OCI-LY3 (cell line): ENCODE data around the gene CFAP74.

Source experiments
- H2AFZ ChIP-seq: fragments of 200-600, 300-600 bp; shearing (Covaris generic); 2 replicates; pipeline ENCODE4 v1.6.0; 2014; ENCODE audit warnings: antibody characterized with exemption, low read depth, low read length
- H3K27ac ChIP-seq: fragments of 200-600, 300-600 bp; sonication (generic); 2 replicates; pipeline ENCODE4 v1.5.1; 2014; ENCODE audit warnings: mild to moderate bottlenecking, low read length, moderate library complexity, mixed read lengths
- H3K27me3 ChIP-seq: fragments of 200-600, 300-600 bp; sonication (generic); 2 replicates; pipeline ENCODE4 v1.6.1; 2014; ENCODE audit warnings: low read depth, low read length, mixed read lengths
- H3K36me3 ChIP-seq: fragments of 200-600, 300-600 bp; sonication (generic); replicated peaks from 2 replicates; pipeline ENCODE3; 2014; ENCODE audit warnings: low read depth, low read length, mixed read lengths
- H3K4me1 ChIP-seq: fragments of 300-600, 200-600 bp; sonication (generic); 2 replicates; pipeline ENCODE4 v1.6.1; 2014; ENCODE audit warnings: low read length, mixed read lengths
- H3K4me2 ChIP-seq: fragments of 200-600, 300-600 bp; sonication (generic); 2 replicates; pipeline ENCODE4 v1.6.1; 2014; ENCODE audit warnings: low read length, mixed read lengths
- H3K4me3 ChIP-seq: fragments of 300-600, 200-600 bp; sonication (generic); 2 replicates; pipeline ENCODE4 v1.5.1; 2014; ENCODE audit warnings: antibody characterized with exemption, mild to moderate bottlenecking, low read length, moderate library complexity
- H3K79me2 ChIP-seq: fragments of 300-600, 200-600 bp; shearing (Covaris generic); 2 replicates; pipeline ENCODE4 v1.6.1; 2014; ENCODE audit warnings: mild to moderate bottlenecking, low read length, mixed read lengths
- H3K9ac ChIP-seq: fragments of 300-600, 200-600 bp; shearing (Covaris generic); 2 replicates; pipeline ENCODE4 v1.6.0; 2014; ENCODE audit warnings: mild to moderate bottlenecking, low read length, moderate library complexity
- H3K9me3 ChIP-seq: fragments of 200-600, 300-600 bp; shearing (Covaris generic); 2 replicates; pipeline ENCODE4 v1.6.1; 2014; ENCODE audit warnings: low read length, mixed read lengths; ENCODE audit not compliant: insufficient read depth
- H4K20me1 ChIP-seq: fragments of 200-600, 300-600 bp; sonication (generic); 2 replicates; pipeline ENCODE4 v1.6.1; 2016; ENCODE audit warnings: low read length, mixed read lengths; ENCODE audit not compliant: insufficient read depth
- EZH2phosphoT487 ChIP-seq: fragments of 200-600 bp; shearing (Covaris generic); IDR thresholded peaks from 2 replicates; pipeline ENCODE4 v1.6.1; 2018; ENCODE audit warnings: antibody characterized with exemption, mixed run types, low read depth
- TF ChIP-seq, protein P1 (sequence below): fragments of 200-600, 300-600 bp; sonication (generic); IDR thresholded peaks from 2 replicates; pipeline ENCODE4 v1.5.1; 2014; ENCODE audit warnings: antibody characterized with exemption, low read length, low read depth

The CFAP74 gene

DNA sequence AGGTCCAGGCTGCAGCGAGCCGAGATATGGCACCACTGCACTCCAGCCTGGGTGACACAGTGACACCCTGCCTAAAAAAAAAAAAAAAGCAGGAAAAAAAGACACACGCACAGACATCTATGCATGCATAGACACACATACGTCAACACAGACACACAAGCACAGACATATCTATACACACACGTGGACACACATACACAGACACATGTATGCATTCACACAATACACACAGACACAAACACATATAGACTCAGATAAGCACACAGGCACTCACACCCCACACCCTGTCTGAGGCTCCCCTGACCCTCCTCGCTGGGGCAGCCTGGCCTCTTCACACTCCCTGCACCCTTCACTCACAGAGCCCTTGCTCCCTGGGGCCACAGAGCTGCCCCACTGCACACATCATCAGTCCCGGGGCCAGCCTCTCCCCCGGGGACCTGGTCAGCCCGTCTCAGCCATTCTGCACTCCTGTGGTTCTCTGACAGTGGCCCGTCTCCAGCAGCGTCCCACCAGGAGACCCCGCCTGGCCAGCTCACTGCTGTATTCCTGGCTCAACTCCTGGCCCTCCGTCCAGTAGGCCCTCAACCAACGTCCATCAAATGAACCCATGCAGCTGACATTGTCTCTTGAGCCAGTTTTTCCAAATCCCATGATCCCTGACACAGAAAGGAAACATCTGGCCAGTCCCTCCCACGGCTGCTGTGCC lies 42.0 kb upstream of the CFAP74 start:
- Histone ChIP-seq H3K36me3 (no peaks in the 10 kb centered on the region), H3K79me2 (no peaks in the 10 kb centered on the region), H3K9ac (no peak overlapping the region), H2AFZ (no peak overlapping the region), H3K4me3 (no peak overlapping the region), H4K20me1 (no peaks in the 10 kb centered on the region), H3K27me3 (peaks cover 10% of the 10 kb centered on the region; the same call in 1 of the 2 replicates), H3K9me3 (no peaks in the 10 kb centered on the region), H3K4me1 (no peaks in the 10 kb centered on the region), H3K27ac (no peak overlapping the region), H3K4me2 (no peak overlapping the region)
- TF ChIP-seq, protein P1, sequence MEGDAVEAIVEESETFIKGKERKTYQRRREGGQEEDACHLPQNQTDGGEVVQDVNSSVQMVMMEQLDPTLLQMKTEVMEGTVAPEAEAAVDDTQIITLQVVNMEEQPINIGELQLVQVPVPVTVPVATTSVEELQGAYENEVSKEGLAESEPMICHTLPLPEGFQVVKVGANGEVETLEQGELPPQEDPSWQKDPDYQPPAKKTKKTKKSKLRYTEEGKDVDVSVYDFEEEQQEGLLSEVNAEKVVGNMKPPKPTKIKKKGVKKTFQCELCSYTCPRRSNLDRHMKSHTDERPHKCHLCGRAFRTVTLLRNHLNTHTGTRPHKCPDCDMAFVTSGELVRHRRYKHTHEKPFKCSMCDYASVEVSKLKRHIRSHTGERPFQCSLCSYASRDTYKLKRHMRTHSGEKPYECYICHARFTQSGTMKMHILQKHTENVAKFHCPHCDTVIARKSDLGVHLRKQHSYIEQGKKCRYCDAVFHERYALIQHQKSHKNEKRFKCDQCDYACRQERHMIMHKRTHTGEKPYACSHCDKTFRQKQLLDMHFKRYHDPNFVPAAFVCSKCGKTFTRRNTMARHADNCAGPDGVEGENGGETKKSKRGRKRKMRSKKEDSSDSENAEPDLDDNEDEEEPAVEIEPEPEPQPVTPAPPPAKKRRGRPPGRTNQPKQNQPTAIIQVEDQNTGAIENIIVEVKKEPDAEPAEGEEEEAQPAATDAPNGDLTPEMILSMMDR = no peak
- TF ChIP-seq EZH2phosphoT487 = no peak

DNA sequence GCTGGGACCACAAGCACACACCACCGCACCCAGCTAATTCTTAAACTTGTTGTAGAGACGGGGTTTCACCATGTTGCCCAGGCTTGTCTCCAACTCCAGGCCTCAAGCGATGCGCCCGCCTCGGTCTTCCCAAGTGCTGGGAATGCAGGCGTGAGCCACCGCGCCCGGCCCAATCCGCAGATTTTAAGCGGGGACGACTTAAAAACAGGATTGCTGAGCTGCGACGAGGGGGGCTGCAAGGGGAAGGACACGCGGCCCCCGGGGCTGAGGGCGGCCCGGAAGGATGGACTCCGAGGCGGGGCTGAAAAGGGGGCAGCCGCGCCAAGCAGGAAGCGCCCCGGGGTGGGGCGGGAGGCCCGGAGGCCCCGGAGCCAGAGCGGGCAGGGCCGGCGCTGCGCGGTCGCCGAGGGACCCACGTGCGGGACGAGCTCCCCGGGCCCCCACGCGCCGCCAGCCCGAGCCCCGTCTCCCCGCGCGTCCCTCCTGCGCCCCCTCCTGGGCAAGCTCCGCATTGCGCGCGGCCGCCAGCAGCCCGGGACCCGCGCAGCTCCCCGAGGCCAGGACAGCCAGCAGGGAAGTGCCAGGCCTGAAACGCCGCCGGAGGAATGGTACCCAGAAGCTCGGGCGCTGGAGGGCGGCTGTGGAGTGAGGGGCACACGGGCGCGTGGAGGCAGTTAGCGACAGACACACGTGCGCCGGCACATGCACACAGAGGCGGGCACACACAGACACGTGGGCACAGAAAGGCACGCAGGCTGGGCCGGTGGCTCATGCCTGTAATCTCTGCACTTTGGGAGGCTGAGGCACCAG lies 41.1 kb upstream of the CFAP74 start:
- Histone ChIP-seq H3K27ac (no peak overlapping the region), H3K36me3 (no peaks in the 10 kb centered on the region), H4K20me1 (no peaks in the 10 kb centered on the region), H3K79me2 (no peaks in the 10 kb centered on the region), H3K9ac (no peak overlapping the region), H2AFZ (no peak overlapping the region), H3K4me3 (peak overlapping the region; percentile 50; the same call in 1 of the 2 replicates), H3K9me3 (no peaks in the 10 kb centered on the region), H3K27me3 (peaks cover 10% of the 10 kb centered on the region; the same call in 1 of the 2 replicates), H3K4me1 (no peaks in the 10 kb centered on the region), H3K4me2 (peak overlapping the region; percentile 48)
- TF ChIP-seq EZH2phosphoT487 = no peak
- TF ChIP-seq, protein P1 = peak; percentile 52

DNA sequence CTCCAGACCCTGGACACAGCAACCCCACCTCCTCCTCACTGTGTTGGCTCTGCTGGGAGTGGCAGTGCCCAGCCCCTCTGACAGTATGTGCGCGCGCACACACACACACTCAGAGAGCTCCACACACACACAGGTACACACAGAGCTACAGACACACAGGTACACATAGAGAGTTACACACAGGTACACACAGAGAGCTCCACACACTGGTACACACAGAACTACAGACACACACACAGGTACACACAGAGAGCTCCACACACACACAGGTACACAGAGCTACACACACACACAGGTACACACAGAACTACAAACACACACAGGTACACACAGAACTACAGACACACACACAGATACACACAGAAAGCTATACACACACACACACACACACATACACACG lies 40.3 kb upstream of the CFAP74 start:
- H3K9ac ChIP-seq = no peak overlapping the region
- H3K79me2 ChIP-seq = no peaks in the 10 kb centered on the region
- H3K36me3 ChIP-seq = no peaks in the 10 kb centered on the region
- H3K4me3 ChIP-seq = no peak overlapping the region
- H3K27ac ChIP-seq = no peak overlapping the region
- H3K27me3 ChIP-seq = peaks cover 10% of the 10 kb centered on the region; the same call in 1 of the 2 replicates
- no peak overlapping the region for H3K4me2 ChIP-seq
- H2AFZ ChIP-seq = no peak overlapping the region
- no peaks in the 10 kb centered on the region for H4K20me1 ChIP-seq
- no peak for TF ChIP-seq EZH2phosphoT487
- H3K9me3 ChIP-seq = no peaks in the 10 kb centered on the region
- H3K4me1 ChIP-seq = peaks cover 2% of the 10 kb centered on the region; the same call in 1 of the 2 replicates

DNA sequence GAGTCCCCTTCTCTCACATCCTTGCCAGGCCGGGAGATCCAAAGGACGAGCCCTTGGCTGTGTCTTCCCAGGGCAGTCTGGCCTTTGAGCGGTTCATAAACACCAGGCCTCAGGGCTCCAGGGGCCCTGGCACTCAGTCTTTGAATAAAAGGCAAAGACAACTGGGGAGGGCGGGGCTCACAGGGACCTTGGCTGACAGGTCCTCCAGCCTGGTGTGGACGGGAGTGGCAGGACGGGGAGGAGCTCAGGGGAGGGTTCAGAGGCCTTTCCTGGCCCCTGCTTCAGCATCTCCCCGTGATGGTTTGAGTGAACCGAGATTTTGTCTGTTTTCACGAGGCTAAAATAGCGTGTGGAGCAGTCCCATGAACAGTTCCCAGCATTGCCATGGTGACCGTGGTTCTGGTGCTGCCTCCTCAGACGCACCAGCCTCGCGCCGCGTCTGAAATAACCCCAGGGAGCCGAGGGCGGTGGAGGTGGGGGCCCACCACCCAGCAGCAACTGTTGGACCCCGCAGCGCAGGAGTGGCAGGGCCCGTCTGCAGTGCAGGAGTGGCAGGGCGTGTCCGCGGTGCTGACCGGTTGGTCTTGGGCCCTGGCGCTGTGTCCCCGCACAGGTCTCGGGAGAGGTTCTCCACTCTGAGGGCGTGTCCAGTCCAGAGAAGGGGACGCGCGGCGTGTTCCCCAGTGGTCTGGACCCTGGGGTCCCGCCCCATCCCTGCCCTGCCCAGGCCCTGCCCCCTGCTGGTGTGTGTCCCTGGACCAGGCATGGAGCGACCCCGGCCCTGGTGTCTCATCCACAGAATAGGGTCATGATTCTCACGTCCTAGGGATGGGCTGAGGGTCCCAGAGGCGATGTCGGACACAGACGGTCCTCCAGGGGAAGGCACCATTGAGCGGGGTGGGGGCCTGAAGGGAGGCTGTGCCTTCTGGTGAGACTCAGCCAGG lies 39.5 kb upstream of the CFAP74 start:
- Histone ChIP-seq H3K36me3 (no peaks in the 10 kb centered on the region), H3K9me3 (no peaks in the 10 kb centered on the region), H2AFZ (no peak overlapping the region), H3K27ac (no peak overlapping the region), H3K4me3 (no peak overlapping the region), H3K9ac (no peak overlapping the region), H3K27me3 (peaks cover 10% of the 10 kb centered on the region; the same call in 1 of the 2 replicates), H3K4me2 (no peak overlapping the region), H4K20me1 (no peaks in the 10 kb centered on the region), H3K79me2 (no peaks in the 10 kb centered on the region), H3K4me1 (peaks cover 5% of the 10 kb centered on the region; the same call in 1 of the 2 replicates)
- TF ChIP-seq EZH2phosphoT487 = no peak
- TF ChIP-seq, protein P1 = no peak
